K562 (cell line): Measurements from ENCODE around the gene RNF41. TPM values are rescaled to one million over a fixed set of nuclear protein-coding genes. Genes with fewer than 3 reads are reported as not detected.

Experiments
- ATAC-seq: fragments of 200-7000 bp; cut with Tn5 transposase; 3 replicates; pipeline ENCODE4 v1.9.1; 2020; ENCODE audit warnings: moderate library complexity
- BruUV-seq: library from RNA; stranded (reverse); fragments of 400-500 nt; replicated peaks from 2 replicates; lab custom pipeline; 2021; lab: Mats Ljungman, UMichigan
- CTCF ChIA-PET: fragments of 300-600 bp; formaldehyde crosslinking; extraction: SDS; loops from one replicate; lab custom pipeline; 2021; ENCODE audit warnings: low intra/inter-chr PET ratio; lab: Yijun Ruan, JAX
- POLR2A ChIA-PET: fragments of 300-600, 350-650 bp; sonication (Branson Sonifier 250); formaldehyde crosslinking; extraction: SDS; loops from one replicate; lab custom pipeline; 2021; ENCODE audit warnings: antibody characterized with exemption, inconsistent platforms; lab: Yijun Ruan, JAX
- DNase-seq, 4 experiments: peaks; one replicate each; pipeline versions ENCODE4 v3.0.0 to v3.0.0-alpha.2; 2011 to 2018; ENCODE audit warnings: low spot score in 3 of 4, mixed read lengths in 3 of 4; ENCODE audit errors: extremely low read depth in 1 of 4
- FAIRE-seq: peaks from 2 replicates; lab custom pipeline; 2011; peaks lifted over from hg19 to GRCh38; lab: Jason Lieb, UNC
- H2AFZ ChIP-seq: 2 replicates; pipeline ENCODE4 v1.6.0; 2011; ENCODE audit warnings: low read depth, low read length, control low read depth, inconsistent platforms
- H3K27ac ChIP-seq: fragments of 200-600 bp; 3 replicates; pipeline ENCODE4 v1.8.0; 2011; ENCODE audit warnings: low read depth, mild to moderate bottlenecking, control low read depth, inconsistent platforms, low read length, moderate library complexity, mixed read lengths; ENCODE audit errors: extremely low read depth
- H3K27me3 ChIP-seq, 2 experiments: fragments of 300-600 bp in 1 of 2; 2 replicates in 1 of 2; 3 replicates in 1 of 2; pipeline versions ENCODE4 v1.6.0 to v1.8.0; 2011; ENCODE audit warnings: inconsistent platforms in 2 of 2, low read length in 2 of 2, mild to moderate bottlenecking in 1 of 2, mixed read lengths in 1 of 2, moderate library complexity in 1 of 2; ENCODE audit not compliant: control insufficient read depth in 2 of 2, insufficient read depth in 2 of 2
- H3K36me3 ChIP-seq: fragments of 300-600 bp; 3 replicates; pipeline ENCODE4 v1.8.0; 2011; ENCODE audit warnings: mild to moderate bottlenecking, low read length, inconsistent platforms; ENCODE audit not compliant: control insufficient read depth, insufficient read depth
- H3K4me1 ChIP-seq, 2 experiments: fragments of 200-600 bp in 1 of 2; replicated peaks in 1 of 2; 2 replicates in 1 of 2; 3 replicates in 1 of 2; pipeline versions ENCODE4 v1.5.1 to v1.8.0; 2011; ENCODE audit warnings: inconsistent platforms in 2 of 2, low read length in 2 of 2, mild to moderate bottlenecking in 1 of 2, mixed read lengths in 1 of 2, moderate library complexity in 1 of 2; ENCODE audit not compliant: control insufficient read depth in 2 of 2, insufficient read depth in 2 of 2
- H3K4me2 ChIP-seq: 2 replicates; pipeline ENCODE4 v1.6.1; 2011; ENCODE audit warnings: low read length, control low read depth, inconsistent platforms, mixed read lengths; ENCODE audit not compliant: insufficient read depth
- H3K4me3 ChIP-seq: fragments of 200-600 bp; sonication (generic), shearing (Covaris generic); 2 replicates; pipeline ENCODE4 v1.5.1; 2016; ENCODE audit warnings: control low read depth, inconsistent platforms
- H3K79me2 ChIP-seq: fragments of 200-600 bp; 3 replicates; pipeline ENCODE4 v1.8.0; 2011; ENCODE audit warnings: low read length, inconsistent platforms; ENCODE audit not compliant: control insufficient read depth, insufficient read depth
- H3K9ac ChIP-seq, 2 experiments: 2 replicates each; pipeline versions ENCODE4 v1.6.0 to v1.6.1; 2011; ENCODE audit warnings: low read depth in 2 of 2, low read length in 2 of 2, control low read depth in 1 of 2, inconsistent platforms in 1 of 2, mild to moderate bottlenecking in 1 of 2, mixed read lengths in 1 of 2; ENCODE audit not compliant: insufficient read depth in 1 of 2
- H3K9me1 ChIP-seq: one replicate; pipeline ENCODE4 v1.6.0; 2011; ENCODE audit warnings: inconsistent platforms, mild to moderate bottlenecking, low read length, moderate library complexity; ENCODE audit not compliant: control insufficient read depth, insufficient read depth
- H3K9me3 ChIP-seq: replicated peaks from 2 replicates; pipeline ENCODE4 v1.5.1; 2011; ENCODE audit warnings: low read depth, low read length, inconsistent platforms; ENCODE audit not compliant: control insufficient read depth, insufficient read depth
- H4K20me1 ChIP-seq: replicated peaks from 2 replicates; pipeline ENCODE4 v1.6.1; 2011; ENCODE audit warnings: low read length, inconsistent platforms, mixed read lengths; ENCODE audit not compliant: control insufficient read depth, insufficient read depth
- C11orf30 ChIP-seq: fragments of 450-650 bp; IDR thresholded peaks from 2 replicates; pipeline ENCODE4 v1.6.1; 2016; ENCODE audit warnings: low read depth, mild to moderate bottlenecking
- MAFF ChIP-seq: IDR thresholded peaks from 2 replicates; pipeline ENCODE4 v1.6.1; 2012; ENCODE audit warnings: low read length, improper control_type of control experiment
- MAFG ChIP-seq: fragments of 450-650 bp; conservative IDR thresholded peaks from 2 replicates; pipeline ENCODE4 v1.6.1; 2016; ENCODE audit warnings: missing genetic modification characterization, missing compliant biosample characterization
- MAFK ChIP-seq: IDR thresholded peaks from 2 replicates; pipeline ENCODE4 v1.6.1; 2011; ENCODE audit warnings: low read length, improper control_type of control experiment
- MBD2 ChIP-seq: sonication (generic); IDR thresholded peaks from 2 replicates; pipeline ENCODE4 v1.6.1; 2016; ENCODE audit warnings: low read depth, borderline replicate concordance
- POLR2G ChIP-seq: fragments of 200-400 bp; formaldehyde crosslinking; IDR thresholded peaks from 2 replicates; pipeline ENCODE4 v1.6.1; 2017; ENCODE audit warnings: low read depth, mild to moderate bottlenecking, antibody characterized with exemption, low read length, moderate library complexity
- PRPF4 ChIP-seq: fragments of 200-400 bp; formaldehyde crosslinking; IDR thresholded peaks from one replicate; pipeline ENCODE4 v1.6.1; 2017; ENCODE audit warnings: low read length, low read depth, mild to moderate bottlenecking; ENCODE audit not compliant: insufficient read depth, poor library complexity, severe bottlenecking
- TBP ChIP-seq: optimal IDR thresholded peaks from 2 replicates; pipeline ENCODE3; 2011; ENCODE audit warnings: low read depth, low read length, improper control_type of control experiment
- ZNF316 ChIP-seq: fragments of 450-650 bp; IDR thresholded peaks from 2 replicates; pipeline ENCODE4 v1.6.1; 2016
- ZNF699 ChIP-seq: fragments of 250-450 bp; sonication (Bioruptor Pico); IDR thresholded peaks from 2 replicates; pipeline ENCODE4 v1.8.0; 2021; ENCODE audit warnings: mild to moderate bottlenecking, moderate library complexity; ENCODE audit not compliant: insufficient replicate concordance
- WGBS: fragments of 100-300 bp; shearing (Covaris generic); methylation state at CpG from one replicate; pipeline ENCODE4 v1.1.6; 2016; ENCODE audit warnings: low coverage, mixed read lengths; ENCODE audit not compliant: insufficient coverage; ENCODE audit errors: missing lambda C conversion rate; 5-methylcytosine and 5-hydroxymethylcytosine counted together
- in situ Hi-C: fragments of 300-500 bp; cut with MboI; formaldehyde crosslinking; loops from 4 replicates; pipeline ENCODE4 v1.15.0; 2018; ENCODE audit warnings: inconsistent platforms, mixed read lengths
- intact Hi-C: fragments of 100-400 bp; cut with micrococcal nuclease; formaldehyde crosslinking; loops from 2 replicates; pipeline ENCODE4 v1.14.2; 2022
- polyA plus RNA-seq, 8 experiments: library from polyadenylated mRNA; depleted of rRNA in 4 of 8; stranded (reverse) in 5 of 8; unstranded in 3 of 8; fragments of >200 nt; fragmentation: Nextera tagmentation in 2 of 8; fragmentation: Illumina TruSeq in 1 of 8; extraction: Ambion mirVana in 2 of 8; extraction: Trizol in 1 of 8; gene quantifications; 2 replicates each; pipeline versions ENCODE4 v1.2.1 to v1.2.3, GENCODE V29; 2011 to 2014; ENCODE audit warnings: inconsistent platforms in 1 of 8, missing spikeins in 1 of 8
- total RNA-seq, 7 experiments: library from RNA; depleted of rRNA in 6 of 7; stranded (reverse); fragments of >200 nt in 6 of 7; fragmentation: Illumina TruSeq in 2 of 7; extraction: Trizol in 2 of 7; gene quantifications; 2 replicates each; pipeline versions ENCODE4 v1.2.1 to v1.2.3, GENCODE V29; 2011 to 2021; ENCODE audit warnings: low replicate concordance in 1 of 7
- TF ChIP-seq, protein P1 (sequence below): fragments of 250-450 bp; sonication (Bioruptor Pico); IDR thresholded peaks from 2 replicates; pipeline ENCODE4 v1.4.0; 2020; ENCODE audit warnings: mild to moderate bottlenecking, moderate library complexity
- TF ChIP-seq, protein P2 (sequence below): fragments of 200-800 bp; sonication (Bioruptor generic); IDR thresholded peaks from 2 replicates; pipeline ENCODE4 v1.6.1; 2017; ENCODE audit warnings: missing genetic modification characterization, missing compliant biosample characterization

RNF41 gene
- total and polyA plus RNA-seq, 9 of the 15 experiments (the other 6 are each of a cell fraction or from before 2014, with no cell fraction given), result 28.2 to 46.8 (median 33.8) TPM

DNA sequence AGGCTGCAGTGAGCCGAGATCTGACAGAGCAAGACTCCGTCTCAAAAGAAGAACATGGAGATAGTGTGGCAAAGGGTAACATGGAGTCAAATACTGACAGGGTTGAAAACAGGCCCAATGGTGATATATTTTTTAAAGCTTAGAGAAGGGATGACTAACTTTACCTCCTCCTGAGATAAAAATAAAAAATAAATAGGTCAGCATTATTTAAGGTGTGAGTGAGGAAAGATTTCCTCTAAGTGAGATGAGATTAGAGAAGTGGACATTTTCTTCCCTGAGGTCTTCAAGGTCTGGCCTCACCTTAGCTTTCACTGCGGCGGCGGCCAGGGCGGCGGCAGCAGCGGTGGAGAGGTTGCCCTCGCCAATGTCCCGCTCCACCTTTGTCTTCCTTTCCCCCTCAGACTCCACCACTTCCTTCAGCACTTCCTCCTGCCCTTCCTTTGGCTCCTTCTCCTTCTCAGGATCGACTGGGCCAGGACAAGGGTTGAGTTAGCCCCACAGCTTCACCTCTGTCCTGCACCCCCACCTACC is 52.4 kb downstream of the RNF41 start:
- in situ Hi-C loops, result no loop called here
- CTCF ChIA-PET, result no interaction called here
- H3K4me2 ChIP-seq, result no peak overlapping the region
- FAIRE-seq (no peak), ATAC-seq (no peak), DNase-seq (no peak)
- peaks cover 92% of the 10 kb centered on the region for H3K36me3 ChIP-seq
- H3K4me1 ChIP-seq, result peaks cover under 1 to 6% of the 10 kb centered on the region in 2 experiments; a peak in 3 of 5 replicates
- H3K9me1 ChIP-seq, result no peaks in the 10 kb centered on the region
- no peak overlapping the region for H3K27ac ChIP-seq
- no peaks in the 10 kb centered on the region; the same call in 1 of the 2 replicates for H4K20me1 ChIP-seq
- 97% methylated on average over 11 of the region's 11 CpGs for WGBS
- BruUV-seq, result no TSS peak
- H3K27me3 ChIP-seq, result no peaks in the 10 kb centered on the region
- H3K4me3 ChIP-seq, result no peak overlapping the region
- intact Hi-C loops, result no loop called here
- peak; percentile 92 for TF ChIP-seq ZNF316
- TF ChIP-seq MAFK, result peak; percentile 52; the same call in 1 of the 2 replicates
- TF ChIP-seq TBP, result no peak
- peak; percentile 81 for TF ChIP-seq C11orf30
- TF ChIP-seq ZNF699 (CRISPR knock-in tag), result no peak
- peak; percentile 63 for TF ChIP-seq MAFG (tag)
- TF ChIP-seq, protein P1, sequence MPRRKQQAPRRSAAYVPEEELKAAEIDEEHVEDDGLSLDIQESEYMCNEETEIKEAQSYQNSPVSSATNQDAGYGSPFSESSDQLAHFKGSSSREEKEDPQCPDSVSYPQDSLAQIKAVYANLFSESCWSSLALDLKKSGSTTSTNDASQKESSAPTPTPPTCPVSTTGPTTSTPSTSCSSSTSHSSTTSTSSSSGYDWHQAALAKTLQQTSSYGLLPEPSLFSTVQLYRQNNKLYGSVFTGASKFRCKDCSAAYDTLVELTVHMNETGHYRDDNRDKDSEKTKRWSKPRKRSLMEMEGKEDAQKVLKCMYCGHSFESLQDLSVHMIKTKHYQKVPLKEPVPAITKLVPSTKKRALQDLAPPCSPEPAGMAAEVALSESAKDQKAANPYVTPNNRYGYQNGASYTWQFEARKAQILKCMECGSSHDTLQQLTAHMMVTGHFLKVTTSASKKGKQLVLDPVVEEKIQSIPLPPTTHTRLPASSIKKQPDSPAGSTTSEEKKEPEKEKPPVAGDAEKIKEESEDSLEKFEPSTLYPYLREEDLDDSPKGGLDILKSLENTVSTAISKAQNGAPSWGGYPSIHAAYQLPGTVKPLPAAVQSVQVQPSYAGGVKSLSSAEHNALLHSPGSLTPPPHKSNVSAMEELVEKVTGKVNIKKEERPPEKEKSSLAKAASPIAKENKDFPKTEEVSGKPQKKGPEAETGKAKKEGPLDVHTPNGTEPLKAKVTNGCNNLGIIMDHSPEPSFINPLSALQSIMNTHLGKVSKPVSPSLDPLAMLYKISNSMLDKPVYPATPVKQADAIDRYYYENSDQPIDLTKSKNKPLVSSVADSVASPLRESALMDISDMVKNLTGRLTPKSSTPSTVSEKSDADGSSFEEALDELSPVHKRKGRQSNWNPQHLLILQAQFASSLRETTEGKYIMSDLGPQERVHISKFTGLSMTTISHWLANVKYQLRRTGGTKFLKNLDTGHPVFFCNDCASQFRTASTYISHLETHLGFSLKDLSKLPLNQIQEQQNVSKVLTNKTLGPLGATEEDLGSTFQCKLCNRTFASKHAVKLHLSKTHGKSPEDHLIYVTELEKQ (CRISPR knock-in tag), result no peak
- peak; percentile 19; the same call in 1 of the 2 replicates for TF ChIP-seq POLR2G
- no peak for TF ChIP-seq MBD2
- TF ChIP-seq PRPF4, result no peak
- TF ChIP-seq, protein P2, sequence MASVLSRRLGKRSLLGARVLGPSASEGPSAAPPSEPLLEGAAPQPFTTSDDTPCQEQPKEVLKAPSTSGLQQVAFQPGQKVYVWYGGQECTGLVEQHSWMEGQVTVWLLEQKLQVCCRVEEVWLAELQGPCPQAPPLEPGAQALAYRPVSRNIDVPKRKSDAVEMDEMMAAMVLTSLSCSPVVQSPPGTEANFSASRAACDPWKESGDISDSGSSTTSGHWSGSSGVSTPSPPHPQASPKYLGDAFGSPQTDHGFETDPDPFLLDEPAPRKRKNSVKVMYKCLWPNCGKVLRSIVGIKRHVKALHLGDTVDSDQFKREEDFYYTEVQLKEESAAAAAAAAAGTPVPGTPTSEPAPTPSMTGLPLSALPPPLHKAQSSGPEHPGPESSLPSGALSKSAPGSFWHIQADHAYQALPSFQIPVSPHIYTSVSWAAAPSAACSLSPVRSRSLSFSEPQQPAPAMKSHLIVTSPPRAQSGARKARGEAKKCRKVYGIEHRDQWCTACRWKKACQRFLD, result no peak
- TF ChIP-seq MAFF, result peak; percentile 66
- TF ChIP-seq, all 486 proteins: peak for 6
- Histone ChIP-seq H3K9ac (no peak overlapping the region), H2AFZ (no peak overlapping the region), H3K9me3 (no peaks in the 10 kb centered on the region), H3K79me2 (no peaks in the 10 kb centered on the region)
- POLR2A ChIA-PET, result interaction anchor here (0.6 to 1.4 kb wide), 6 partner anchors 8 to 441 kb away, joined by 3 to 4 read pairs (median 4); no protein-coding TSS in a partner anchor
